ENCODE measurements around the gene TMEM179.

DNA sequence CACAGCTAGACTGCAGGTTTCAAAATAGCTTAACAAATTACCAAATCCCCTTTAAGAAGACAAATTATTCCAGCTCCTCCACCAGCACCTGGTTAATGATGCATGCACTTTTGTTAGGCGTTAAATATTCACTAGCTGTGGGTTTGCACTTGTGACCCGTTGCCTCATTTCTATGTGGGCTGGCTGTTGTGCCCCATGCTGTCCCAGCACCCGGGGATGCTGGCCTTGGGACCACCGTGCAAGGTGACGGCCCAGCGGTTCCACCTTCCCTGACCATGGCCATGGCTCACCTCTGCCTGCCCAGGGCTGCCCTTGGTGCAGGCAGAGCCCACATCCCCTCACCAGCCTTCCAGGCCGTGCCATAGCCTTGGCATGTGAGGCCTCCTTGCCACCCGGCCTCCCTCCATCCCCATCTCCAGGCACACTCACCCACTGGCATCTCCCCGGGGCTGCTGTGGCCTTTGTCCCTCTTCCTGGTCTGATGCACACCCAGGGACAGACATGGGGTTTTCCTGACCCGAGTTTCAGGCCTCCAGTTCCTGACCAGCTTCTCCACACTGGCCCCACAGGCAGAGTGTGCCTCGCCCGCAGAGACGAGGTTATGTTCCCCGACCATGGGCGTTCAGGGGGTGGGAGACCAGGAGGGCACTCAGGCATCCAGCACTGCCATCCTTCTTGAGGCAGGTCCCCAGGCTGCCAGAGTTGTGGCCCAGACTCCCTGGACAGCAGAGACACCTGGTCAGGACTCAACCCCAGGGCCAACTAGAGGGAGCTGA is 45.4 kb downstream of the TMEM179 start:
- TF ChIP-seq, protein P1, sequence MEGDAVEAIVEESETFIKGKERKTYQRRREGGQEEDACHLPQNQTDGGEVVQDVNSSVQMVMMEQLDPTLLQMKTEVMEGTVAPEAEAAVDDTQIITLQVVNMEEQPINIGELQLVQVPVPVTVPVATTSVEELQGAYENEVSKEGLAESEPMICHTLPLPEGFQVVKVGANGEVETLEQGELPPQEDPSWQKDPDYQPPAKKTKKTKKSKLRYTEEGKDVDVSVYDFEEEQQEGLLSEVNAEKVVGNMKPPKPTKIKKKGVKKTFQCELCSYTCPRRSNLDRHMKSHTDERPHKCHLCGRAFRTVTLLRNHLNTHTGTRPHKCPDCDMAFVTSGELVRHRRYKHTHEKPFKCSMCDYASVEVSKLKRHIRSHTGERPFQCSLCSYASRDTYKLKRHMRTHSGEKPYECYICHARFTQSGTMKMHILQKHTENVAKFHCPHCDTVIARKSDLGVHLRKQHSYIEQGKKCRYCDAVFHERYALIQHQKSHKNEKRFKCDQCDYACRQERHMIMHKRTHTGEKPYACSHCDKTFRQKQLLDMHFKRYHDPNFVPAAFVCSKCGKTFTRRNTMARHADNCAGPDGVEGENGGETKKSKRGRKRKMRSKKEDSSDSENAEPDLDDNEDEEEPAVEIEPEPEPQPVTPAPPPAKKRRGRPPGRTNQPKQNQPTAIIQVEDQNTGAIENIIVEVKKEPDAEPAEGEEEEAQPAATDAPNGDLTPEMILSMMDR (IDR thresholded peaks at IDR 0.05) = no peak
- TF ChIP-seq POLR2A (IDR thresholded peaks at IDR 0.05) = no peak

All from esophagus squamous epithelium (tissue), 4 donors.